ENCODE measurements around the gene ZNF783. TPM values are rescaled to one million over a fixed set of nuclear protein-coding genes. Genes with fewer than 3 reads are reported as not detected.

The ZNF783 gene
- total and polyA plus RNA-seq, 7 donors: 1.2 to 15.2 (median 9.4) TPM

DNA sequence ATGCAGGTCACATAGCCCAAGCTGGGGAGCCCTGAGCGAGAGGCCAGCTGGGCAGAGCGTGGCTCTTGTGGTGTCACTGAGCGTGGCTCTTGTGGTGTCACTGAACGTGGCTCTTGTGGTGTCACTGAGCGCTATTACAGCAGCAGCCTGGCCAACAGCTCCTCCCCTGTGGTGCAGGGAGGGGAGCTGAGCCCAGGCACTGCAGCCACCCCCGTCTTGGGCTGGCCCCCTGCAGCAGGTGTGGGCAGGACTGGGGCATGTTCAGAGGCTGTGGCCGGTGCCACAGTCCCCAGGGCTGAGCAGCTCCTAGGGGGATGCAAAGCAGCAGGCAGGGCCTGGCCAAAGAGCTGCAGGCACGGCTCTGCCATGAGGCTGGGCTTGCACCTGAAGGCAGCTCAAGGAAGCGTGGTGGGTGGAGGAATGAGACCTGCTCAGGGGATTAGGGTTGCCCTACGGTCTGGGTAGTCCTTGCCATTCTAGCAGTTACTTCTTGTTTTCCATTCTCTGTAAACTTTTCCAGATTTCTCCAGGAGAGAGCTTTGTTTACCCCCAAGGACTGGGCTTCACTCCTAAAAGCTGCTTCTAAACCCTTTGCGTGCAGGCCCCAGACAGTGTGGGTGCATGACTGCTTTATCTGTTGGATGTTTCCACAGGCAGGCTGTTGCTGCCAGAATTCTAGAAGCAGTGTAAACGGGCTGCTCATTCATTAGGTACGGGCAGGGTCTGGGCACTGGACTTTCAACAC, 29.2 kb downstream of the ZNF783 start:
- H3K9me3 ChIP-seq: no peaks in the 10 kb centered on the region
- intact Hi-C loops (cut with DNase I): no loop called here
- DNase-seq: no peak
- no peaks in the 10 kb centered on the region for H3K27me3 ChIP-seq
- TF ChIP-seq, protein P1, sequence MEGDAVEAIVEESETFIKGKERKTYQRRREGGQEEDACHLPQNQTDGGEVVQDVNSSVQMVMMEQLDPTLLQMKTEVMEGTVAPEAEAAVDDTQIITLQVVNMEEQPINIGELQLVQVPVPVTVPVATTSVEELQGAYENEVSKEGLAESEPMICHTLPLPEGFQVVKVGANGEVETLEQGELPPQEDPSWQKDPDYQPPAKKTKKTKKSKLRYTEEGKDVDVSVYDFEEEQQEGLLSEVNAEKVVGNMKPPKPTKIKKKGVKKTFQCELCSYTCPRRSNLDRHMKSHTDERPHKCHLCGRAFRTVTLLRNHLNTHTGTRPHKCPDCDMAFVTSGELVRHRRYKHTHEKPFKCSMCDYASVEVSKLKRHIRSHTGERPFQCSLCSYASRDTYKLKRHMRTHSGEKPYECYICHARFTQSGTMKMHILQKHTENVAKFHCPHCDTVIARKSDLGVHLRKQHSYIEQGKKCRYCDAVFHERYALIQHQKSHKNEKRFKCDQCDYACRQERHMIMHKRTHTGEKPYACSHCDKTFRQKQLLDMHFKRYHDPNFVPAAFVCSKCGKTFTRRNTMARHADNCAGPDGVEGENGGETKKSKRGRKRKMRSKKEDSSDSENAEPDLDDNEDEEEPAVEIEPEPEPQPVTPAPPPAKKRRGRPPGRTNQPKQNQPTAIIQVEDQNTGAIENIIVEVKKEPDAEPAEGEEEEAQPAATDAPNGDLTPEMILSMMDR (IDR thresholded peaks at IDR 0.05): no peak
- TF ChIP-seq EP300 (IDR thresholded peaks at IDR 0.05): no peak
- TF ChIP-seq POLR2A (IDR thresholded peaks at IDR 0.05): no peak
- no peak for TF ChIP-seq POLR2AphosphoS5 (IDR thresholded peaks at IDR 0.05)
- peaks cover 5 to 72% (median 10%) of the 10 kb centered on the region in 4 donors for H3K36me3 ChIP-seq
- H3K27ac ChIP-seq: no peak overlapping the region
- H3K4me3 ChIP-seq: no peak overlapping the region
- WGBS, 2 donors: 76 to 90% methylated on average over 13 of the region's 13 CpGs
- no peaks in the 10 kb centered on the region for H3K4me1 ChIP-seq

DNA sequence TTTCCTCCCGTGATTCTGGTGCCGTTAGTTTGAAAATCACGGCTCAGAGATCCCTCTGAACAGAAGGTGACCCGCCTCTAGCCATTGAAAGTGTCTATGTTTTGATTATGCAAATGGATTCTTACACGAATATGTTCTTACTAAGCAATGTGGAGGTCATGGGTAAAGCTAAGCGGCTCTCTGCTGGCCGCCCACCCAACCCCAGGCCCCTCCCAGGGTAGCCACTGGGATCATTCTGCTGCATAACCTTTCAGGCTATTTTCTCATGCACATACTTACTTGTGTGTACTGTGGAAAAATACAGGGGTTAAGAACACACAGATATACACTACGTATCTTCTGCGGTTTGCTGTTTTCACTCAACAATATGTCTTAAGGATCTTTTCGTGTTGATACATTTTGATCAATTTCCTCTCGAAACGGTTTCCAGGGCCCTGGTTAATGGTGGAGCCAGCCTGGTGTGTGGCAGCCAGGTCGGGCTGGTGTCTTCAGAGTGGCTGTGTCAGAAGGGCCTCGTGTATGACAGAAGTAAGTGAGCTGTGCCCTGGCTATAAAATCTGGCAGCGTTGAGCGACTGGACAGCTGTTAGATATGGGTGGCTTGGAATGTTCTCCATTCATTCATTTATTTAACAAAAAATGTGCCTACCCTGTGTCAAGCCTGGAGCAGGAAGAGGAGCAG, 29.9 kb downstream of the ZNF783 start:
- H3K4me1 ChIP-seq: no peaks in the 10 kb centered on the region
- TF ChIP-seq POLR2A (IDR thresholded peaks at IDR 0.05) (no peak), POLR2AphosphoS5 (IDR thresholded peaks at IDR 0.05) (no peak), EP300 (IDR thresholded peaks at IDR 0.05) (no peak)
- TF ChIP-seq, protein P1 (IDR thresholded peaks at IDR 0.05): no peak
- no peaks in the 10 kb centered on the region for H3K9me3 ChIP-seq
- H3K4me3 ChIP-seq: no peak overlapping the region
- 90 to 91% methylated on average over 16 of the region's 16 CpGs for WGBS, 2 donors
- no peak for DNase-seq
- H3K36me3 ChIP-seq: peaks cover 5 to 76% (median 10%) of the 10 kb centered on the region in 4 donors
- intact Hi-C loops (cut with DNase I): no loop called here
- H3K27me3 ChIP-seq: no peaks in the 10 kb centered on the region
- H3K27ac ChIP-seq: no peak overlapping the region

DNA sequence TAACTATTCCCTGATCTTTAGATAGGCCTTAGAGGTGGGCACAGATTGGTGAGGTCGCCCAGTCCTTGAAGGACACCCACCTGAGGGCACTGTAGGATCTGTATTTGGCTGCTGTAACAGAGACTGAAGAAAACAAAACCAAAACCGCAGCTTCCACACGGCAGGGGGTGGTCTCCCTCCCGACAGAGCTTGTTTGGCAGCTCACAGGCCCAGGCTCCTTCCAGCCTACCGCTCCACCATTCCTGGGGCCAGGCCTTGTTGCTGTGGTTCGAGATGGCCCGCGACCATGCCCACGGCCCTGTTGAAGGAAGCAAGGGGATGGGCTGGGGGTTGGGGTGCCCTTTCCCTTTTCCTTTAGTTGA, 30.4 kb downstream of the ZNF783 start:
- Histone ChIP-seq H3K9me3 (no peaks in the 10 kb centered on the region), H3K4me3 (no peak overlapping the region), H3K4me1 (no peaks in the 10 kb centered on the region), H3K36me3 (peaks cover 5 to 74% (median 10%) of the 10 kb centered on the region in 4 donors), H3K27ac (no peak overlapping the region), H3K27me3 (no peaks in the 10 kb centered on the region)
- TF ChIP-seq POLR2AphosphoS5 (IDR thresholded peaks at IDR 0.05) (no peak), POLR2A (IDR thresholded peaks at IDR 0.05) (no peak), EP300 (IDR thresholded peaks at IDR 0.05) (no peak)
- TF ChIP-seq, protein P1 (IDR thresholded peaks at IDR 0.05): no peak
- intact Hi-C loops (cut with DNase I): no loop called here
- 82 to 89% methylated on average over 9 of the region's 9 CpGs for WGBS, 2 donors
- no peak for DNase-seq

DNA sequence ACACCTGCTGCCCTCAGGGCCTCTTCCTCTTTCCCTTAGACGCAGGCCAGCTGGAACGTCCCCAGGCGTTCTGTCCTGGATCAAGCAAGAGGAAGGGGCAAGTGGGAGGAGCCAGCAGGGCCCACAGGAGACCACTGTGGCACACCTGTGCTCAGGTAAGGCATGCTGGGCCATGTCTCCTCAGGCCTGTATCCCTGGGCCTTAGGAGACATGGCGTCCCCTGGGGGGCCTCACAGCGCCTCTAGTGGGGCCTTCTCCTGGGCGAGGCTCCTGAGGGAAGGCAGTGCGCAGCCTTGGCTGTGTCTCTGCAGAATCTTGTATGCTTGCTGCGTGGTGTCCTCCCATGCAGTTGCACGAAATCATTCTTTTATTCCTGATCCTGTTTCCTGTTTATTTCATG, 31.3 kb downstream of the ZNF783 start:
- WGBS, 2 donors: 91 to 94% methylated on average over 9 of the region's 9 CpGs
- H3K9me3 ChIP-seq: no peaks in the 10 kb centered on the region
- peaks cover 5 to 65% (median 10%) of the 10 kb centered on the region in 4 donors for H3K36me3 ChIP-seq
- H3K27me3 ChIP-seq: no peaks in the 10 kb centered on the region
- intact Hi-C loops (cut with DNase I): no loop called here
- TF ChIP-seq EP300 (IDR thresholded peaks at IDR 0.05) (no peak), POLR2AphosphoS5 (IDR thresholded peaks at IDR 0.05) (no peak), POLR2A (IDR thresholded peaks at IDR 0.05) (no peak)
- TF ChIP-seq, protein P1 (IDR thresholded peaks at IDR 0.05): no peak
- no peaks in the 10 kb centered on the region for H3K4me1 ChIP-seq
- H3K27ac ChIP-seq: no peak overlapping the region
- H3K4me3 ChIP-seq: no peak overlapping the region
- DNase-seq: no peak
